AG10803 (cell line): ENCODE measurements around the gene EGFLAM.

Source experiments
- DNase-seq: peaks from one replicate; pipeline ENCODE4 v3.0.0; 2010; ENCODE audit warnings: low read depth
- H3K4me3 ChIP-seq: 2 replicates; pipeline ENCODE4 v1.5.1; 2011; ENCODE audit warnings: mild to moderate bottlenecking, low read length, control low read depth
- CTCF ChIP-seq: conservative IDR thresholded peaks from 2 replicates; pipeline ENCODE4 v1.5.1; 2011; ENCODE audit warnings: mild to moderate bottlenecking, low read length, control low read depth, inconsistent platforms

The EGFLAM gene

GRCh38 chr5:38295751-38296150, 37.4 kb downstream of the EGFLAM start:
- no peak overlapping the region for H3K4me3 ChIP-seq
- TF ChIP-seq CTCF, result no peak
- DNase-seq, result no peak

- DNase-seq, result no peak
- no peak for TF ChIP-seq CTCF
- no peak overlapping the region for H3K4me3 ChIP-seq
Measured at GRCh38 chr5:38297830-38298608, 39.7 kb downstream of the EGFLAM start.

GRCh38 chr5:38299585-38299984, 41.2 kb downstream of the EGFLAM start:
- H3K4me3 ChIP-seq, result no peak overlapping the region
- TF ChIP-seq CTCF, result no peak
- DNase-seq, result no peak

GRCh38 chr5:38305148-38305547, 46.8 kb downstream of the EGFLAM start:
- TF ChIP-seq CTCF, result no peak
- no peak overlapping the region for H3K4me3 ChIP-seq
- no peak for DNase-seq

- H3K4me3 ChIP-seq, result no peak overlapping the region
- TF ChIP-seq CTCF, result no peak
- DNase-seq, result no peak
Measured at GRCh38 chr5:38307845-38308244, 49.5 kb downstream of the EGFLAM start.

- TF ChIP-seq CTCF, result peak; percentile 26; the same call in 1 of the 2 replicates
- H3K4me3 ChIP-seq, result no peak overlapping the region
- DNase-seq, result peak; percentile 82
Measured at GRCh38 chr5:38316544-38317224, 58.3 kb downstream of the EGFLAM start.

- DNase-seq, result no peak
- no peak for TF ChIP-seq CTCF
- H3K4me3 ChIP-seq, result no peak overlapping the region
Measured at GRCh38 chr5:38317868-38318267, 59.5 kb downstream of the EGFLAM start.
